Hepatocyte (in vitro differentiated cells): ENCODE data around the gene MTX1.

Experiments used
- EZH2 ChIP-seq: fragments of 200-600 bp; sonication (generic); IDR thresholded peaks from 2 replicates; pipeline ENCODE4 v1.6.1; 2016; ENCODE audit warnings: antibody characterized with exemption, mild to moderate bottlenecking, borderline replicate concordance
- TF ChIP-seq, protein P1 (sequence below): fragments of 200-600 bp; sonication (generic); IDR thresholded peaks from 2 replicates; pipeline ENCODE4 v1.5.1; 2016; ENCODE audit warnings: antibody characterized with exemption, mild to moderate bottlenecking; ENCODE audit not compliant: poor library complexity

DNA sequence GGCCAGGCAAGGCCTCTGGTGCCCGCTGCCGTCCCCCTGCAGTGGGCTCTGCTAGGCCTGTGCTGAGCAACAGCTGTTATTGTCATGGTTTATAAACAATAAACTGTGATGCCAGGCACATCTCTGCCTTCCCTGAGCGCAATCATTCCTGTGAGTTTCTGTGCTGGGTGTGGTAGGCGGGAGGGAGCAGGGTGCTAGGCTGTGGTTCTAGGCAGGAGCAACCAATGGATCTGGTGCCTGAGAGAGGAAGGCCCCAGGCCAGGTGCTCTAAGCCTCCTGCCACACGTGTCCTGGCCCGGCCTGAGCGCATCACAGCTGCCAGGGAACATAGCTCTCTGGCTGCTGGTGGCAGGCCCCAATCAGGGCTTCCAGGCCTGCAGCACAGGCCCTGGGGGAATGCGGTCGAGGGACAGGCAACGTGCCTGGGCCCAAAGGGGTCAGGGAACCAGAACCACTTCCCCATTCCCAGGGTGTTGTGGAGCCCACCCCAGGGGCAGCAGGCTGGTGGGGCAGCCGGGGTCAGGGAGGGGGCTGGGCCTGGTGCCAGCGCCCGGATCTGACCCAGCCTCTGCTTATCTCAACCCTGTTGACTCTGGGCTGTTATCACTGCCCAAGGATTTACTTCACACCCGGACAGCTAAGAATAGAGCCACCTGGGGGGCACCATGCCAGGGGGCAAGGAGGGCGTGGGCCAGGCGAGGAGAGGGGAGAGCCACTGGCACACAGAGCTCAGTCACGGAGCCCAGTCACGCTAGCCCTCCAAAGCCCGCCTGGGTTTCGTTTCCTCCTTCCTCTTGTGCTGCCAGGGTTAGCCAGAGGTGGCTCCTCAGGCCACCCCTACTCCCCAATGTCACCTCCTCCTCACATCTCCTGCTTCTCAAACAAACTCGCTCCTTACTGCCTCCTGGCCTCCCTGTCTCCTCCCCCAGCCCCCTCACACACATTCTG is 23.4 kb upstream of the MTX1 start:
- TF ChIP-seq, protein P1, sequence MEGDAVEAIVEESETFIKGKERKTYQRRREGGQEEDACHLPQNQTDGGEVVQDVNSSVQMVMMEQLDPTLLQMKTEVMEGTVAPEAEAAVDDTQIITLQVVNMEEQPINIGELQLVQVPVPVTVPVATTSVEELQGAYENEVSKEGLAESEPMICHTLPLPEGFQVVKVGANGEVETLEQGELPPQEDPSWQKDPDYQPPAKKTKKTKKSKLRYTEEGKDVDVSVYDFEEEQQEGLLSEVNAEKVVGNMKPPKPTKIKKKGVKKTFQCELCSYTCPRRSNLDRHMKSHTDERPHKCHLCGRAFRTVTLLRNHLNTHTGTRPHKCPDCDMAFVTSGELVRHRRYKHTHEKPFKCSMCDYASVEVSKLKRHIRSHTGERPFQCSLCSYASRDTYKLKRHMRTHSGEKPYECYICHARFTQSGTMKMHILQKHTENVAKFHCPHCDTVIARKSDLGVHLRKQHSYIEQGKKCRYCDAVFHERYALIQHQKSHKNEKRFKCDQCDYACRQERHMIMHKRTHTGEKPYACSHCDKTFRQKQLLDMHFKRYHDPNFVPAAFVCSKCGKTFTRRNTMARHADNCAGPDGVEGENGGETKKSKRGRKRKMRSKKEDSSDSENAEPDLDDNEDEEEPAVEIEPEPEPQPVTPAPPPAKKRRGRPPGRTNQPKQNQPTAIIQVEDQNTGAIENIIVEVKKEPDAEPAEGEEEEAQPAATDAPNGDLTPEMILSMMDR = no peak
- TF ChIP-seq EZH2 = no peak
